Chondrocyte (in vitro differentiated cells): ENCODE results near the gene GRIN2C. TPM values are rescaled to one million over a fixed set of nuclear protein-coding genes. Genes with fewer than 3 reads are reported as not detected.

Experiments
- DNase-seq: peaks from one replicate; pipeline ENCODE4 v3.0.0; 2021; ENCODE audit warnings: mixed read lengths, low spot score
- H3K27ac Mint-ChIP-seq: one replicate; pipeline ENCODE4 v1.8.0; 2021; ENCODE audit warnings: mild to moderate bottlenecking, moderate library complexity, mixed read lengths; ENCODE audit not compliant: unreplicated experiment
- H3K27me3 Mint-ChIP-seq: 2 replicates; pipeline ENCODE4 v1.8.0; 2021; ENCODE audit warnings: low read depth, mixed read lengths
- H3K36me3 Mint-ChIP-seq: 2 replicates; pipeline ENCODE4 v1.8.0; 2021; ENCODE audit warnings: low read depth, mixed read lengths
- H3K4me1 Mint-ChIP-seq: 2 replicates; pipeline ENCODE4 v1.8.0; 2021; ENCODE audit warnings: low read depth, mild to moderate bottlenecking, mixed read lengths
- H3K4me3 Mint-ChIP-seq: one replicate; pipeline ENCODE4 v1.8.0; 2021; ENCODE audit warnings: mild to moderate bottlenecking, moderate library complexity, mixed read lengths; ENCODE audit not compliant: unreplicated experiment
- H3K9me3 Mint-ChIP-seq: 2 replicates; pipeline ENCODE4 v1.8.0; 2021; ENCODE audit warnings: low read depth, mixed read lengths
- total RNA-seq: library from RNA; stranded (reverse); gene quantifications from 3 replicates; pipeline ENCODE4 v1.2.1, GENCODE V29; 2021
- TF ChIP-seq, protein P1 (sequence below): fragments of 200-600 bp; sonication (generic); IDR thresholded peaks from 2 replicates; pipeline ENCODE4 v1.5.0; 2021; ENCODE audit warnings: antibody characterized with exemption, mild to moderate bottlenecking, moderate library complexity

Gene GRIN2C
- total RNA-seq, 1 donor from 2014 or later, result 0.07 TPM

- Mint-ChIP-seq H3K27ac (no peak overlapping the region), H3K27me3 (no peaks in the 10 kb centered on the region), H3K4me1 (no peaks in the 10 kb centered on the region), H3K36me3 (peaks cover 20% of the 10 kb centered on the region), H3K9me3 (no peaks in the 10 kb centered on the region), H3K4me3 (no peak overlapping the region)
- DNase-seq, result no peak
- TF ChIP-seq, protein P1, sequence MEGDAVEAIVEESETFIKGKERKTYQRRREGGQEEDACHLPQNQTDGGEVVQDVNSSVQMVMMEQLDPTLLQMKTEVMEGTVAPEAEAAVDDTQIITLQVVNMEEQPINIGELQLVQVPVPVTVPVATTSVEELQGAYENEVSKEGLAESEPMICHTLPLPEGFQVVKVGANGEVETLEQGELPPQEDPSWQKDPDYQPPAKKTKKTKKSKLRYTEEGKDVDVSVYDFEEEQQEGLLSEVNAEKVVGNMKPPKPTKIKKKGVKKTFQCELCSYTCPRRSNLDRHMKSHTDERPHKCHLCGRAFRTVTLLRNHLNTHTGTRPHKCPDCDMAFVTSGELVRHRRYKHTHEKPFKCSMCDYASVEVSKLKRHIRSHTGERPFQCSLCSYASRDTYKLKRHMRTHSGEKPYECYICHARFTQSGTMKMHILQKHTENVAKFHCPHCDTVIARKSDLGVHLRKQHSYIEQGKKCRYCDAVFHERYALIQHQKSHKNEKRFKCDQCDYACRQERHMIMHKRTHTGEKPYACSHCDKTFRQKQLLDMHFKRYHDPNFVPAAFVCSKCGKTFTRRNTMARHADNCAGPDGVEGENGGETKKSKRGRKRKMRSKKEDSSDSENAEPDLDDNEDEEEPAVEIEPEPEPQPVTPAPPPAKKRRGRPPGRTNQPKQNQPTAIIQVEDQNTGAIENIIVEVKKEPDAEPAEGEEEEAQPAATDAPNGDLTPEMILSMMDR, result no peak
Measured at GRCh38 chr17:74816905-74817620, 42.6 kb downstream of the GRIN2C start.

DNA sequence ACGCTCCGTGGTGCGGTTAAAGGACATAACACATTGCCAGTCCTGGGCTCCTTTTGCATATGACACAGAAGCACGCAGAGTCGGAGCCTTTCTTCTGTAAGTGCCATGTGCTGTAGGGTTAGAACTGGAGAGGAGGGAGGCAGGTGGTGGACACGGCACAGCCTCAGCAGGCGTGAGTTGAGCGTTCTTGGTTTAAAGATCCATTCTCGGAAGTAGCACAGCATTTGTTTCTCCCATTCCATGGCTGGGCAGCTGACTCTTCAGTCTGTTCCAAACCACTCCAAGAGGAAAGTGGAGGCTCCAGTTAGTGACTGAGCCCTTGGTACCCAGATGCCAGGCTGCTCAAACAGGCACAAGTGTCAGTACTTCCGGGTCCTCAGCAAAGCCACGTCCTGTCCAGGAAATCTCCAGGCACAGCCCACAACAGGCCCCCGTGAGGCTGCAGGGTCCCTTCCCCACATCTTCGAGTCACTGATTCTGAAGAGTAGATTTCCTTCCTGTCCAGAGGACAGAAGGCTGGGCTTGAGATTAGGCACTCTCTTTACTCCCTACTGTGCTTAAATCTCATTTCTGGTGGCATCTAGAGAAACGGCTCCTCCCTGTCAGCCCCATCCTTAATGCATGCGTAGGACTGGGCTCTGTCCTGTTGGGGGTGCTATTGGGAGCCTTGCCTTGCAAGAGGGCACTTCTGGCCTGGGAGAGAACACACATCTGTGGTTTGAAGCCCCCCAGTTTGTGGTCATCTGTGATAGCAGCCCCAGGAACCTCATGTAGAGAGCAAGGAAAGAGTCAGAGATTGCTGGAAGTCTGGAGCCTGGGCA, 43.9 kb downstream of the GRIN2C start:
- no peak for DNase-seq
- TF ChIP-seq, protein P1, result peak; percentile 41
- Mint-ChIP-seq H3K27ac (no peak overlapping the region), H3K4me3 (no peak overlapping the region), H3K9me3 (no peaks in the 10 kb centered on the region), H3K27me3 (no peaks in the 10 kb centered on the region), H3K4me1 (no peaks in the 10 kb centered on the region), H3K36me3 (peaks cover 22% of the 10 kb centered on the region)

DNA sequence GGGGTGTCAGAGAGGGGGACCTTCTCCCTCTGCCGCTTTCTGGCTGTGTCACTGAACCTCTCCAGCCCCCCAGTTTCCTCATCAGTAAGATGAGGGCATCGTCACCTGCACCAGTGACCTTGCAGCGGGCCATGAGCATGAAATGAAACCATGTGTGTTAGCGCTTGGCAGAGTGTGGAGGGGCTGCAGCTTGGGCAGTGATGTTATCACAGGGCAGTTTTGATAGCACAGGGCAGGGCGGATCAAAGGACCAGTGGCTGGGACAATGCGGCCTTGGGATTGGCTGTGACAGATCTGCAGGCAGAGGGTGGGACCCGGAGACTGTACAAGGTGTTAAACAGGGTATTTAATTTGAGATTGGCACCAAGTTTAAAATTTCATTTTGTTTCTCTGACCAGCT, 44.6 kb downstream of the GRIN2C start:
- no peaks in the 10 kb centered on the region for H3K9me3 Mint-ChIP-seq
- TF ChIP-seq, protein P1, result no peak
- no peak overlapping the region for H3K4me3 Mint-ChIP-seq
- H3K36me3 Mint-ChIP-seq, result peaks cover 23% of the 10 kb centered on the region
- no peaks in the 10 kb centered on the region for H3K27me3 Mint-ChIP-seq
- DNase-seq, result no peak
- no peak overlapping the region for H3K27ac Mint-ChIP-seq
- H3K4me1 Mint-ChIP-seq, result no peaks in the 10 kb centered on the region

DNA sequence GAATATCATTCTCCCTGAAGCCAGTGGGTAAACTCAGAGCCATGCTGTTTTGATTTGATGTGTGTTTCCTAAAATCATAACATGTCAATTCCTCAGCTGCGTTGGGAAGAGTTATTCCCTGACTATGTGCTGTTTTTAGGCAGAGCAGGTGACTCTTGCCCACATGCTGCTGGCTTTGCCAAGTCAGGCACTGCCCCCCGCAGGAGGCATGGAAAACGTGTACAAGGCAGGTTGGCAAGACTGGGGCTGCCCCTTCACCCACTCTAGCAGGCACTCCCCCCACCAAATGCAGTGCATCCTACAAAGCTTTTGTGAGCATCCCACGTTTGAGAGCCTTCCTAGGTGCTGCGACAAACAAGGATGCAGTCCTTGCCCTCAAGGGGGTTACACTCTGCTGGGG, 45.2 kb downstream of the GRIN2C start:
- no peaks in the 10 kb centered on the region for H3K9me3 Mint-ChIP-seq
- no peaks in the 10 kb centered on the region for H3K27me3 Mint-ChIP-seq
- TF ChIP-seq, protein P1, result peak; percentile 29
- no peaks in the 10 kb centered on the region for H3K4me1 Mint-ChIP-seq
- H3K4me3 Mint-ChIP-seq, result no peak overlapping the region
- no peak overlapping the region for H3K27ac Mint-ChIP-seq
- peaks cover 23% of the 10 kb centered on the region for H3K36me3 Mint-ChIP-seq
- no peak for DNase-seq

DNA sequence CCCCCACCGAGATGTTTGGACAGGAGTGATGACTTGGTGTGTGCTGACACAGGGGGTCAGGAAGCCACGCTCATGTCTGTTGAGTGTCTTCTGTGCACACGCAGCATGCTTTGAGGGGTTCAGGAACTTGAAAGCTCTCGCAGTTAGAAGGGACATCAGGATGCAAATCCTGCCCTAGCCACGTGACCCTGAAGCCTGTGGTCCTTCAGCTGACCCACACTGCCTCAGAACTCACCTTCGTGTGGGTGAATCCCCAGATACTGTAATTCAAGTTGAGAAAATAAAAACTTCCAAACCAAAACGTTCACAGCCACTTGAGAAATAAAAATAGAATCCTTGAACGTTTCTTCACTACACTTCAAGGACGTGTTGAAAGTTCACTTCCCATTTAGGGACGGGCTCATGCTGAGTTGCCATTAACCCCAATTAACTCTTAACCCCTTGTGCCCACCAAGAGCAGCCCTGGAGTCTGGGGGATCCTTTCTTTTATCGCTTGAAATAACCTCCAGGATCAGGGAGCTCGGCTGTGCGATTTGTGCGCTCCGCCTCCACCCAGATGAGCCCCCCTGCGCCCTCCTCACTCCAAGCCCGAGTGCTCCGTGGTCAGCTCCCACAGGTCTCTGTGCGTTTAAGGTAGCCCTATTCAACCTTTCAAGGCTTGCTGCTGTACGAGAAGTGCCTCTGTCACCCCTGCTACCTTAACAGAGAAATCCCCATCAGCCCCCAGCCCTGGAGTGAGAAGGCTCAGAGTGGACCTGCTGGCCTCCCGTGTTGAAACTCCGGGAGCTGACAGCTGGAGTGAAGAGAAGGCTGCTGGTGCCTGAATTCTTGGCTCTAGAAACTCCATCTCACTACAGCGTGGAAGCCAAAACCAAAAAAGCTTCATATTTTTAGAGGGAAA, 47.3 kb downstream of the GRIN2C start:
- Mint-ChIP-seq H3K36me3 (peaks cover 24% of the 10 kb centered on the region), H3K4me1 (no peaks in the 10 kb centered on the region), H3K27ac (no peak overlapping the region), H3K4me3 (no peak overlapping the region), H3K9me3 (no peaks in the 10 kb centered on the region), H3K27me3 (no peaks in the 10 kb centered on the region)
- no peak for DNase-seq
- TF ChIP-seq, protein P1, result no peak
